GM18498 (cell line): ENCODE measurements around the gene PBRM1.

Experiments used
- ATAC-seq: cut with Tn5 transposase; IDR thresholded peaks from one replicate; pipeline ENCODE4 v1.9.1; 2021; ENCODE audit warnings: mild to moderate bottlenecking, moderate library complexity; ENCODE audit not compliant: unreplicated experiment

PBRM1 gene

GRCh38 chr3:52670621-52671521, 14.8 kb downstream of the PBRM1 start:
- ATAC-seq = peak; percentile 91

GRCh38 chr3:52663098-52663497, 22.6 kb downstream of the PBRM1 start:
- no peak for ATAC-seq

GRCh38 chr3:52660046-52660445, 25.7 kb downstream of the PBRM1 start:
- no peak for ATAC-seq

GRCh38 chr3:52655895-52656294, 29.8 kb downstream of the PBRM1 start:
- no peak for ATAC-seq

- ATAC-seq = no peak
These were observed 34.1 kb downstream of the PBRM1 start for GRCh38 chr3:52651592-52651991.

GRCh38 chr3:52650439-52650838, 35.3 kb downstream of the PBRM1 start:
- no peak for ATAC-seq

- ATAC-seq = no peak
These were observed 36.1 kb downstream of the PBRM1 start for GRCh38 chr3:52649461-52650210.

GRCh38 chr3:52645549-52645948, 40.2 kb downstream of the PBRM1 start:
- ATAC-seq = no peak

GRCh38 chr3:52636673-52637072, 49.0 kb downstream of the PBRM1 start:
- ATAC-seq = no peak

- no peak for ATAC-seq
These were observed 51.9 kb downstream of the PBRM1 start for GRCh38 chr3:52633786-52634185.

- no peak for ATAC-seq
These were observed 60.7 kb downstream of the PBRM1 start for GRCh38 chr3:52625041-52625440.

- no peak for ATAC-seq
These were observed 62.4 kb downstream of the PBRM1 start for GRCh38 chr3:52623234-52623792.

- ATAC-seq = no peak
These were observed 65.1 kb downstream of the PBRM1 start for GRCh38 chr3:52620580-52620979.

- no peak for ATAC-seq
These were observed 70.5 kb downstream of the PBRM1 start for GRCh38 chr3:52615166-52615565.

GRCh38 chr3:52614689-52615088, 71.0 kb downstream of the PBRM1 start:
- ATAC-seq = no peak

- ATAC-seq = no peak
These were observed 76.3 kb downstream of the PBRM1 start for GRCh38 chr3:52609316-52609815.

- no peak for ATAC-seq
These were observed 77.4 kb downstream of the PBRM1 start for GRCh38 chr3:52608337-52608736.

- no peak for ATAC-seq
These were observed 79.2 kb downstream of the PBRM1 start for GRCh38 chr3:52606373-52607085.

GRCh38 chr3:52600258-52600657, 85.5 kb downstream of the PBRM1 start:
- ATAC-seq = no peak

GRCh38 chr3:52596658-52597265, 89.0 kb downstream of the PBRM1 start:
- no peak for ATAC-seq
